OCI-LY7 (cell line): ENCODE measurements around the gene ACOX1. TPM values are rescaled to one million over a fixed set of nuclear protein-coding genes. Genes with fewer than 3 reads are reported as not detected.

Source experiments
- BruUV-seq: library from RNA; stranded (reverse); fragments of 400-500 nt; replicated peaks from 2 replicates; lab custom pipeline; 2021; lab: Mats Ljungman, UMichigan
- CTCF ChIA-PET: fragments of 300-600 bp; sonication (Branson Sonifier 250); formaldehyde crosslinking; loops from one replicate; lab custom pipeline; 2022; ENCODE audit warnings: antibody characterized with exemption; ENCODE audit not compliant: unreplicated experiment; lab: Charles Lee
- POLR2A ChIA-PET: fragments of 300-600 bp; sonication (Branson Sonifier 250); formaldehyde crosslinking; loops from one replicate; lab custom pipeline; 2022; ENCODE audit warnings: antibody characterized with exemption; lab: Charles Lee
- DNase-seq: peaks from one replicate; pipeline ENCODE4 v3.0.0-alpha.2; 2015; ENCODE audit warnings: low spot score
- H2AFZ ChIP-seq: fragments of 200-600 bp; sonication (generic), shearing (Covaris generic); 2 replicates; pipeline ENCODE4 v1.6.1; 2014; ENCODE audit warnings: mild to moderate bottlenecking, antibody characterized with exemption, low read length, moderate library complexity
- H3K27ac ChIP-seq: fragments of 200-600 bp; sonication (generic); 2 replicates; pipeline ENCODE4 v1.5.1; 2014; ENCODE audit warnings: mixed run types, low read depth, mild to moderate bottlenecking, moderate library complexity, low read length, inconsistent platforms; ENCODE audit not compliant: poor library complexity, severe bottlenecking
- H3K36me3 ChIP-seq: fragments of 200-600 bp; sonication (generic); 2 replicates; pipeline ENCODE4 v1.6.1; 2014; ENCODE audit warnings: mild to moderate bottlenecking, antibody characterized with exemption, low read length, moderate library complexity, mixed read lengths; ENCODE audit not compliant: insufficient read depth
- H3K4me1 ChIP-seq: fragments of 200-600 bp; sonication (generic); 2 replicates; pipeline ENCODE4 v1.5.1; 2014; ENCODE audit warnings: mild to moderate bottlenecking, low read length; ENCODE audit not compliant: insufficient read depth, poor library complexity, severe bottlenecking
- H3K4me2 ChIP-seq: fragments of 200-600 bp; sonication (generic); 2 replicates; pipeline ENCODE4 v1.6.1; 2014; ENCODE audit warnings: mild to moderate bottlenecking, low read length
- H3K4me3 ChIP-seq: fragments of 200-600 bp; sonication (generic); 2 replicates; pipeline ENCODE4 v1.5.1; 2014; ENCODE audit warnings: mild to moderate bottlenecking, low read depth, low read length; ENCODE audit not compliant: poor library complexity, severe bottlenecking
- H3K79me2 ChIP-seq: fragments of 200-600 bp; sonication (generic); 2 replicates; pipeline ENCODE4 v1.6.1; 2016; ENCODE audit warnings: low read depth, mild to moderate bottlenecking, low read length, moderate library complexity, mixed read lengths; ENCODE audit not compliant: insufficient read depth
- H3K9me2 ChIP-seq: fragments of 200-600 bp; sonication (generic); 2 replicates; pipeline ENCODE4 v1.6.1; 2016; ENCODE audit warnings: mild to moderate bottlenecking, low read length, mixed read lengths; ENCODE audit not compliant: insufficient read depth
- H3K9me3 ChIP-seq: fragments of 200-600 bp; sonication (generic); 2 replicates; pipeline ENCODE4 v1.6.1; 2014; ENCODE audit warnings: mild to moderate bottlenecking, mixed run types, low read length, mixed read lengths
- H4K20me1 ChIP-seq: fragments of 200-600 bp; sonication (generic); 2 replicates; pipeline ENCODE4 v1.6.1; 2014; ENCODE audit warnings: mild to moderate bottlenecking, antibody characterized with exemption, low read length, moderate library complexity, mixed read lengths; ENCODE audit not compliant: insufficient read depth
- CTCF ChIP-seq: fragments of 200-600 bp; sonication (generic); conservative IDR thresholded peaks from 2 replicates; pipeline ENCODE4 v1.5.1; 2014; ENCODE audit warnings: mild to moderate bottlenecking, antibody characterized with exemption, low read length, moderate library complexity, mixed read lengths
- EZH2phosphoT487 ChIP-seq: fragments of 200-600 bp; sonication (generic); IDR thresholded peaks from 2 replicates; pipeline ENCODE4 v1.6.1; 2018; ENCODE audit warnings: low read depth, borderline replicate concordance, mild to moderate bottlenecking, mixed run types, antibody characterized with exemption, low read length, moderate library complexity, mixed read lengths
- intact Hi-C: fragments of 100-400 bp; cut with micrococcal nuclease; formaldehyde crosslinking; loops from one replicate; pipeline ENCODE4 v1.10.0; 2022; ENCODE audit not compliant: unreplicated experiment
- total RNA-seq, 2 experiments: library from RNA; depleted of rRNA in 1 of 2; stranded (reverse); fragments of >200 nt in 1 of 2; shearing (Covaris generic) in 1 of 2; gene quantifications; 2 replicates each; pipeline ENCODE4 v1.2.3, GENCODE V29; 2014 to 2022

Gene ACOX1
- total RNA-seq, 2 experiments from 2014 or later: 22.6 to 34.6 TPM

- no peak within 1 kb of the TSS for H3K4me2 ChIP-seq
- CTCF ChIA-PET: interaction anchor here (0.6 kb wide), 2 partner anchors 25 to 190 kb away, joined by 3 read pairs; no protein-coding TSS in a partner anchor
- no peak within 1 kb of the TSS for H3K4me3 ChIP-seq
- DNase-seq: no peak
- intact Hi-C loops: loop anchor here (1.0 kb wide), 1 partner anchor 96 kb away; no protein-coding TSS in a partner anchor
- 0 out of 2 replicates have a peak within 1 kb of the TSS, but pooled peaks have one; percentile 7 for H2AFZ ChIP-seq
- H3K4me1 ChIP-seq: peaks cover 19% of the 10 kb centered on the region
- no peaks in the 10 kb centered on the region for H3K79me2 ChIP-seq
- H4K20me1 ChIP-seq: no peaks in the 10 kb centered on the region
- H3K9me3 ChIP-seq: no peaks in the 10 kb centered on the region
- H3K36me3 ChIP-seq: peaks cover 16% of the 10 kb centered on the region; the same call in 1 of the 2 replicates
- BruUV-seq: no TSS peak
- H3K9me2 ChIP-seq: no peaks in the 10 kb centered on the region
- POLR2A ChIA-PET: interaction anchor here (0.7 kb wide), 1 partner anchor 46 kb away, joined by 3 read pairs; no protein-coding TSS in a partner anchor
- TF ChIP-seq CTCF (peak; percentile 61), EZH2phosphoT487 (no peak)
- H3K27ac ChIP-seq: no peak within 1 kb of the TSS
Observed at GRCh38 chr17:76000755-76001521, 22.0 kb upstream of the ACOX1 start, which contains the start of gene CDK3. TSS of gene CDK3 (plus strand) at chr17:76000855. CDS start at chr17:76001426, 571 bp downstream.

DNA sequence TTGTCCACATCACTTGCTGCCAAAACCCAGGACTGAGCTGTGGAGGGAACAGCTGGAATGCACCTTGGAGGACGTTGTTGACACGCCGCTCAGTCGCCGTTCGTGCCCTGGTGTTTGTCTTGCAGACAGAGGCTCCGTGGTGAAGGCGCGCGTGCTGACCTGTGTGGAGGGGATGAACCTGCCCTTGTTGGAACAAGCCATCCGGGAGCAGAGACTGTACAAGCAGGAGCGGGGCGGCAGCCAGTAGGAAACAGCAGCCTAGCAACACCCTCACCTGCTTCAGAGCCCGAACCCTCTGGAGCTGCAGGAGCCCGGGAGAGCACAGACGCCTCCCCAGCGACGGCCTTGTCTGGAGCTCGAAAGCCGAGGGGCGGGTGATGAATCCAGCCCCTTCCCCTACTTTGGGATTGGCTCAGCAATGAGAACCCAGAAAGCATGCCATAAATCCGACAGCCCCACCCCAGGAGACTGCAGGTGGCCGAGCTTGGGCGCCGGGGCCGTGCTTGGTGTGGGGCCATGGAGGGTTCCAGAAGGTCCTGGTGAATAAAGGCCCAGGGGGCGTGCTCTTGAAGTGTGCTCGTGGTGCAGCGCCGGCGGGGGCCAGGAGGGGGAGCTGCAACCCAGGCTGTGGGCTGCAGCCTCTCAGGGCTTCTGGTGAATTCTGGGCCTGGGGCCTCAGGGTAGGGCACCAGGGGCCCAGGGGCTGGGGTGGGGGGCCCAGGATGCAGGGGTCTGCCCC is 21.2 kb upstream of the ACOX1 start:
- Histone ChIP-seq H3K9me2 (no peaks in the 10 kb centered on the region), H4K20me1 (no peaks in the 10 kb centered on the region), H2AFZ (0 out of 2 replicates have a peak overlapping the region, but pooled peaks have one; percentile 7), H3K4me1 (peaks cover 19% of the 10 kb centered on the region), H3K27ac (no peak overlapping the region), H3K36me3 (peaks cover 17% of the 10 kb centered on the region; the same call in 1 of the 2 replicates), H3K9me3 (no peaks in the 10 kb centered on the region), H3K79me2 (no peaks in the 10 kb centered on the region), H3K4me2 (no peak overlapping the region), H3K4me3 (no peak overlapping the region)
- no TSS peak for BruUV-seq
- CTCF ChIA-PET: interaction anchor here (0.6 to 1.2 kb wide), 5 partner anchors 10 to 189 kb away, joined by 3 to 4 read pairs (median 3); no protein-coding TSS in a partner anchor
- intact Hi-C loops: loop anchor here (1.0 kb wide), 1 partner anchor 95 kb away; no protein-coding TSS in a partner anchor
- DNase-seq: peak; percentile 83
- TF ChIP-seq EZH2phosphoT487 (no peak), CTCF (peak; percentile 99)
- POLR2A ChIA-PET: interaction anchor here (0.7 to 1.1 kb wide), 2 partner anchors 47 to 91 kb away, joined by 3 to 5 read pairs; no protein-coding TSS in a partner anchor
